HepG2 (cell line): ENCODE measurements around the gene ABCA13. TPM values are rescaled to one million over a fixed set of nuclear protein-coding genes. Genes with fewer than 3 reads are reported as not detected.

ENCODE experiments used
- ATAC-seq: fragments of 200-7000 bp; cut with Tn5 transposase; 3 replicates; pipeline ENCODE4 v1.9.1; 2020; ENCODE audit warnings: mild to moderate bottlenecking, moderate library complexity
- BruUV-seq: library from RNA; stranded (reverse); fragments of 400-500 nt; replicated peaks from 2 replicates; lab custom pipeline; 2021; lab: Mats Ljungman, UMichigan
- CTCF ChIA-PET: fragments of 300-600 bp; formaldehyde crosslinking; extraction: SDS; loops from one replicate; lab custom pipeline; 2021; ENCODE audit warnings: low total read pairs, inconsistent platforms, low intra/inter-chr PET ratio; lab: Yijun Ruan, JAX
- POLR2A ChIA-PET: fragments of 350-600 bp; sonication (Branson Sonifier 250); formaldehyde crosslinking; loops from one replicate; lab custom pipeline; 2020; ENCODE audit warnings: antibody characterized with exemption, inconsistent platforms; lab: Yijun Ruan, JAX
- DNase-seq: peaks from one replicate; pipeline ENCODE4 v3.0.0-alpha.2; 2015; ENCODE audit warnings: low spot score
- FAIRE-seq: peaks from 3 replicates; lab custom pipeline; 2011; peaks lifted over from hg19 to GRCh38; lab: Jason Lieb, UNC
- H2AFZ ChIP-seq: one replicate; pipeline ENCODE4 v1.6.1; 2011; ENCODE audit warnings: low read length, inconsistent platforms
- H3K27ac ChIP-seq: fragments of 300-600 bp; 3 replicates; pipeline ENCODE4 v1.8.0; 2011; ENCODE audit warnings: mixed run types, mild to moderate bottlenecking, mixed read lengths, low read length, inconsistent platforms; ENCODE audit not compliant: insufficient read depth; ENCODE audit errors: extremely low read length
- H3K27me3 ChIP-seq, 2 experiments: fragments of 200-600 bp in 1 of 2; 2 replicates in 1 of 2; 3 replicates in 1 of 2; pipeline versions ENCODE4 v1.6.0 to v1.8.0; 2011; ENCODE audit warnings: low read length in 2 of 2, mild to moderate bottlenecking in 2 of 2, moderate library complexity in 2 of 2, inconsistent platforms in 1 of 2; ENCODE audit not compliant: insufficient read depth in 2 of 2, control insufficient read depth in 1 of 2
- H3K36me3 ChIP-seq, 2 experiments: fragments of 200-600 bp in 1 of 2; replicated peaks in 1 of 2; 2 replicates in 1 of 2; 3 replicates in 1 of 2; pipeline versions ENCODE4 v1.5.1 to v1.8.0; 2011; ENCODE audit warnings: low read length in 2 of 2, inconsistent platforms in 1 of 2; ENCODE audit not compliant: insufficient read depth in 2 of 2, control insufficient read depth in 1 of 2
- H3K4me1 ChIP-seq: 2 replicates; pipeline ENCODE4 v1.5.1; 2012; ENCODE audit warnings: low read length, inconsistent platforms; ENCODE audit not compliant: insufficient read depth
- H3K4me2 ChIP-seq: 2 replicates; pipeline ENCODE4 v1.6.0; 2011; ENCODE audit warnings: low read depth, low read length, inconsistent platforms
- H3K4me3 ChIP-seq, 3 experiments: fragments of 200-600 bp in 1 of 3; sonication (generic), shearing (Covaris generic) in 1 of 3; replicated peaks in 1 of 3; 2 replicates each; pipeline ENCODE4 v1.5.1; 2011 to 2016; ENCODE audit warnings: low read length in 3 of 3, inconsistent platforms in 2 of 3, low read depth in 2 of 3, mild to moderate bottlenecking in 2 of 3, control low read depth in 1 of 3, mixed read lengths in 1 of 3; ENCODE audit not compliant: insufficient read depth in 1 of 3
- H3K79me2 ChIP-seq: one replicate; pipeline ENCODE4 v1.6.1; 2011; ENCODE audit warnings: low read length, inconsistent platforms; ENCODE audit not compliant: insufficient read depth
- H3K9ac ChIP-seq: 2 replicates; pipeline ENCODE4 v1.6.0; 2011; ENCODE audit warnings: mild to moderate bottlenecking, low read depth, low read length, inconsistent platforms; ENCODE audit not compliant: insufficient read depth
- H3K9me3 ChIP-seq: 2 replicates; pipeline ENCODE4 v1.5.1; 2012; ENCODE audit warnings: mild to moderate bottlenecking, low read length
- H4K20me1 ChIP-seq: 2 replicates; pipeline ENCODE4 v1.6.0; 2011; ENCODE audit warnings: inconsistent platforms, mild to moderate bottlenecking, low read length, moderate library complexity; ENCODE audit not compliant: insufficient read depth
- ARNT ChIP-seq: fragments of 450-650 bp; IDR thresholded peaks from 2 replicates; pipeline ENCODE4 v1.6.1; 2017
- ARNTL ChIP-seq: sonication (generic); formaldehyde crosslinking; IDR thresholded peaks from 2 replicates; pipeline ENCODE4 v1.4.0; 2020; ENCODE audit warnings: mild to moderate bottlenecking, missing genetic modification reagents
- FOXA3 ChIP-seq: IDR thresholded peaks from 2 replicates; pipeline ENCODE4 v1.6.1; 2016; ENCODE audit warnings: missing genetic modification reagents, missing compliant biosample characterization
- RFX1 ChIP-seq: fragments of 450-650 bp; IDR thresholded peaks from 2 replicates; pipeline ENCODE4 v1.6.1; 2017
- THAP11 ChIP-seq: IDR thresholded peaks from 2 replicates; pipeline ENCODE4 v1.6.1; 2016; ENCODE audit warnings: missing biosample characterization, missing genetic modification reagents
- TP53 ChIP-seq: sonication (generic); formaldehyde crosslinking; conservative IDR thresholded peaks from 2 replicates; pipeline ENCODE4 v1.4.0; 2020; ENCODE audit warnings: missing genetic modification reagents
- ZBTB20 ChIP-seq: sonication (generic); formaldehyde crosslinking; IDR thresholded peaks from 2 replicates; pipeline ENCODE4 v1.8.1; 2023; ENCODE audit warnings: missing genetic modification reagents, low read depth, mild to moderate bottlenecking, borderline replicate concordance
- ZFP36L1 ChIP-seq: sonication (generic); formaldehyde crosslinking; IDR thresholded peaks from 2 replicates; pipeline ENCODE4 v1.8.0; 2022; ENCODE audit warnings: mild to moderate bottlenecking, missing genetic modification reagents, moderate library complexity
- ZNF782 ChIP-seq: sonication (generic); formaldehyde crosslinking; IDR thresholded peaks from 2 replicates; pipeline ENCODE4 v1.4.0; 2020; ENCODE audit warnings: missing genetic modification reagents, mild to moderate bottlenecking, borderline replicate concordance
- WGBS: methylation state at CpG from one replicate; pipeline ENCODE4 v1.1.6; 2017; ENCODE audit warnings: low lambda C conversion rate; 5-methylcytosine and 5-hydroxymethylcytosine counted together
- in situ Hi-C: cut with HindIII; loops from 2 replicates; pipeline ENCODE4 v1.10.0; 2017; ENCODE audit warnings: low pct_unique_long_range_greater_than_20kb; ENCODE audit not compliant: extremely low pct_ligation_motif_present
- intact Hi-C: fragments of 100-400 bp; cut with micrococcal nuclease; formaldehyde crosslinking; loops from one replicate; pipeline ENCODE4 v1.10.0; 2022; ENCODE audit not compliant: unreplicated experiment
- polyA plus RNA-seq, 8 experiments: library from polyadenylated mRNA; depleted of rRNA in 3 of 8; stranded (reverse) in 7 of 8; unstranded in 1 of 8; fragments of >200 nt; fragmentation: Illumina TruSeq in 4 of 8; extraction: Trizol in 4 of 8; gene quantifications; 2 replicates each; pipeline versions ENCODE4 v1.2.1 to v1.2.3, GENCODE V29; 2011 to 2016; ENCODE audit warnings: low read depth in 4 of 8, missing spikeins in 1 of 8, mixed read lengths in 1 of 8; ENCODE audit not compliant: insufficient read depth in 1 of 8
- total RNA-seq, 5 experiments: library from RNA; depleted of rRNA; stranded (reverse); fragments of >200 nt; fragmentation: Illumina TruSeq; extraction: Trizol; gene quantifications; 2 replicates each; pipeline ENCODE4 v1.2.3, GENCODE V29; 2016; ENCODE audit warnings: low read depth in 1 of 5
- TF ChIP-seq, protein P1 (sequence below), 2 experiments: sonication (generic) in 1 of 2; formaldehyde crosslinking in 1 of 2; IDR thresholded peaks; 2 replicates each; pipeline versions ENCODE4 v1.5.1 to v1.6.1; 2011 to 2020; ENCODE audit warnings: borderline replicate concordance in 1 of 2, low read depth in 1 of 2, low read length in 1 of 2, mild to moderate bottlenecking in 1 of 2, missing genetic modification reagents in 1 of 2, moderate library complexity in 1 of 2
- TF ChIP-seq, protein P2 (sequence below): sonication (generic); formaldehyde crosslinking; IDR thresholded peaks from 2 replicates; pipeline ENCODE4; 2020; ENCODE audit warnings: missing genetic modification reagents, mild to moderate bottlenecking, borderline replicate concordance
- TF ChIP-seq, protein P3 (sequence below), 2 experiments: fragments of 450-650 bp in 1 of 2; sonication (generic) in 1 of 2; formaldehyde crosslinking; IDR thresholded peaks; 2 replicates each; pipeline versions ENCODE4 v1.5.0 to v1.8.0; 2020 to 2022; ENCODE audit warnings: mild to moderate bottlenecking in 1 of 2, missing genetic modification reagents in 1 of 2

ABCA13 gene
- total and polyA plus RNA-seq, 2 of the 13 experiments (the other 11 are each of a cell fraction or from before 2014, with no cell fraction given) = 0.03 TPM; not detected in 1

DNA sequence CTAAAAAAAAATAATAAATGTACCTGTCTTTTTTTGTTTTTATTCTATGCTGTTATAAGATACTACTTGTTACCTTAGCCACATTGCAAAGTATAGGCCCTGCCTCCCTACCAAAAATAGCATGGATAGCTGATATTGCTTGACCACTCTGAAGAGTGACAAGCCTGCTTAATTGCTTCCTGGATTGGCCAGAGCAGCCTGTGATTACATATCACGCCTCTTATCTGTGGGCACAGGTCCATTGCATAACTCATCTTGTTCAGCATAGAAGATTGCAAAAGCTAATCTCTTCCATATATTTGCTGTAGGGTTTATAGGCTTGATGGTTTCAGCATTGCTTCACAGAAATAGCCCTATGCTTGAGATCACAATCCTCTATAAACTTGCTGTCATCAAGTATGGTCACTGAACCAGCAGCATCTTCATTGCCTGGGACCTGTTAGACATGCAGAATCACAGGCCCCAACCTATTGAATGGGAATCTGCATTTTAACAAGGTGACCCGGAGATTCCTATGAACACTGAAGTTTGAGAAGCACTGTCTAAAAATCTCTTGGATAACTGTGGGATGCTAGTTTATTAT, 472.3 kb downstream of the ABCA13 start (continued):
- TF ChIP-seq, protein P1, sequence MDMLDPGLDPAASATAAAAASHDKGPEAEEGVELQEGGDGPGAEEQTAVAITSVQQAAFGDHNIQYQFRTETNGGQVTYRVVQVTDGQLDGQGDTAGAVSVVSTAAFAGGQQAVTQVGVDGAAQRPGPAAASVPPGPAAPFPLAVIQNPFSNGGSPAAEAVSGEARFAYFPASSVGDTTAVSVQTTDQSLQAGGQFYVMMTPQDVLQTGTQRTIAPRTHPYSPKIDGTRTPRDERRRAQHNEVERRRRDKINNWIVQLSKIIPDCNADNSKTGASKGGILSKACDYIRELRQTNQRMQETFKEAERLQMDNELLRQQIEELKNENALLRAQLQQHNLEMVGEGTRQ (IDR thresholded peaks at IDR 0.05; ENCODE audit: low read depth, low read length) = no peak
- TF ChIP-seq, protein P1 (CRISPR knock-in tag; IDR thresholded peaks at IDR 0.05; ENCODE audit: borderline replicate concordance) = no peak
- no peak for TF ChIP-seq ZBTB20 (CRISPR knock-in tag)
- no peak for TF ChIP-seq RFX1

DNA sequence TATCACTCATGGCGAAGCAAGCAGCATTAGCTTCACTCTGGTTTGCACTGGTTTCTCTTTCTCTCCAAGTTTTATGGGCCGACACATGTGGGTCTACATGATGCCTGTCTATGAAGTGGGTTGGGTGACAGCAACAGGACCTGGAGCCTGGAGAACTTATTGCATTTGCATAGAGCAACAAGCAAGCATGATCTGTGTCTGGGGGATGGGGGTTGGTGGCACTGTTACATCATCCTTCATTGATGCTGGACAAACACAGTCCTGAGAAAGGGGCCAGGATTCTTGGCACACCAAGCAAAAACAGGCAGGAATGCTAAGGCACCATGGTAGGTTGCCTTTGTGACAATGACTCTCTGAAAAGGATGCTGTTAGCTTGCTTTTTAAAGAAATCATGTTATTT, 486.9 kb downstream of the ABCA13 start:
- ATAC-seq (no peak), DNase-seq (no peak), FAIRE-seq (no peak)
- Histone ChIP-seq H3K27me3 (no peaks in the 10 kb centered on the region), H3K4me3 (no peak overlapping the region), H3K9me3 (no peaks in the 10 kb centered on the region), H2AFZ (no peak overlapping the region), H3K4me1 (no peaks in the 10 kb centered on the region), H4K20me1 (no peaks in the 10 kb centered on the region), H3K9ac (no peak overlapping the region), H3K27ac (no peak overlapping the region), H3K79me2 (no peaks in the 10 kb centered on the region), H3K4me2 (no peak overlapping the region), H3K36me3 (no peaks in the 10 kb centered on the region)
- ChIA-PET POLR2A (no interaction called here), CTCF (no interaction called here)
- intact Hi-C loops = no loop called here
- 0% methylated on average over 2 of the region's 2 CpGs for WGBS
- in situ Hi-C loops = no loop called here
- TF ChIP-seq FOXA3 (CRISPR knock-in tag) (no peak), ARNTL (CRISPR knock-in tag) (no peak), THAP11 (CRISPR knock-in tag) (no peak), TP53 (no peak), ARNT (no peak), ZFP36L1 (CRISPR knock-in tag) (no peak), ZNF782 (CRISPR knock-in tag) (no peak)
- TF ChIP-seq, protein P2, sequence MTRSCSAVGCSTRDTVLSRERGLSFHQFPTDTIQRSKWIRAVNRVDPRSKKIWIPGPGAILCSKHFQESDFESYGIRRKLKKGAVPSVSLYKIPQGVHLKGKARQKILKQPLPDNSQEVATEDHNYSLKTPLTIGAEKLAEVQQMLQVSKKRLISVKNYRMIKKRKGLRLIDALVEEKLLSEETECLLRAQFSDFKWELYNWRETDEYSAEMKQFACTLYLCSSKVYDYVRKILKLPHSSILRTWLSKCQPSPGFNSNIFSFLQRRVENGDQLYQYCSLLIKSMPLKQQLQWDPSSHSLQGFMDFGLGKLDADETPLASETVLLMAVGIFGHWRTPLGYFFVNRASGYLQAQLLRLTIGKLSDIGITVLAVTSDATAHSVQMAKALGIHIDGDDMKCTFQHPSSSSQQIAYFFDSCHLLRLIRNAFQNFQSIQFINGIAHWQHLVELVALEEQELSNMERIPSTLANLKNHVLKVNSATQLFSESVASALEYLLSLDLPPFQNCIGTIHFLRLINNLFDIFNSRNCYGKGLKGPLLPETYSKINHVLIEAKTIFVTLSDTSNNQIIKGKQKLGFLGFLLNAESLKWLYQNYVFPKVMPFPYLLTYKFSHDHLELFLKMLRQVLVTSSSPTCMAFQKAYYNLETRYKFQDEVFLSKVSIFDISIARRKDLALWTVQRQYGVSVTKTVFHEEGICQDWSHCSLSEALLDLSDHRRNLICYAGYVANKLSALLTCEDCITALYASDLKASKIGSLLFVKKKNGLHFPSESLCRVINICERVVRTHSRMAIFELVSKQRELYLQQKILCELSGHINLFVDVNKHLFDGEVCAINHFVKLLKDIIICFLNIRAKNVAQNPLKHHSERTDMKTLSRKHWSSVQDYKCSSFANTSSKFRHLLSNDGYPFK (CRISPR knock-in tag) = no peak
- TF ChIP-seq, protein P3, sequence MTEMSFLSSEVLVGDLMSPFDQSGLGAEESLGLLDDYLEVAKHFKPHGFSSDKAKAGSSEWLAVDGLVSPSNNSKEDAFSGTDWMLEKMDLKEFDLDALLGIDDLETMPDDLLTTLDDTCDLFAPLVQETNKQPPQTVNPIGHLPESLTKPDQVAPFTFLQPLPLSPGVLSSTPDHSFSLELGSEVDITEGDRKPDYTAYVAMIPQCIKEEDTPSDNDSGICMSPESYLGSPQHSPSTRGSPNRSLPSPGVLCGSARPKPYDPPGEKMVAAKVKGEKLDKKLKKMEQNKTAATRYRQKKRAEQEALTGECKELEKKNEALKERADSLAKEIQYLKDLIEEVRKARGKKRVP (CRISPR knock-in tag; IDR thresholded peaks at IDR 0.05) = no peak
- no TSS peak for BruUV-seq
